ENCODE results near the gene KIFBP.
"Not testable (repeated sequence)": the region's sequence is repeated elsewhere in the genome, so short reads cannot be mapped to it uniquely, and the experiment has no call there.

The KIFBP gene, protein sequence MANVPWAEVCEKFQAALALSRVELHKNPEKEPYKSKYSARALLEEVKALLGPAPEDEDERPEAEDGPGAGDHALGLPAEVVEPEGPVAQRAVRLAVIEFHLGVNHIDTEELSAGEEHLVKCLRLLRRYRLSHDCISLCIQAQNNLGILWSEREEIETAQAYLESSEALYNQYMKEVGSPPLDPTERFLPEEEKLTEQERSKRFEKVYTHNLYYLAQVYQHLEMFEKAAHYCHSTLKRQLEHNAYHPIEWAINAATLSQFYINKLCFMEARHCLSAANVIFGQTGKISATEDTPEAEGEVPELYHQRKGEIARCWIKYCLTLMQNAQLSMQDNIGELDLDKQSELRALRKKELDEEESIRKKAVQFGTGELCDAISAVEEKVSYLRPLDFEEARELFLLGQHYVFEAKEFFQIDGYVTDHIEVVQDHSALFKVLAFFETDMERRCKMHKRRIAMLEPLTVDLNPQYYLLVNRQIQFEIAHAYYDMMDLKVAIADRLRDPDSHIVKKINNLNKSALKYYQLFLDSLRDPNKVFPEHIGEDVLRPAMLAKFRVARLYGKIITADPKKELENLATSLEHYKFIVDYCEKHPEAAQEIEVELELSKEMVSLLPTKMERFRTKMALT

DNA sequence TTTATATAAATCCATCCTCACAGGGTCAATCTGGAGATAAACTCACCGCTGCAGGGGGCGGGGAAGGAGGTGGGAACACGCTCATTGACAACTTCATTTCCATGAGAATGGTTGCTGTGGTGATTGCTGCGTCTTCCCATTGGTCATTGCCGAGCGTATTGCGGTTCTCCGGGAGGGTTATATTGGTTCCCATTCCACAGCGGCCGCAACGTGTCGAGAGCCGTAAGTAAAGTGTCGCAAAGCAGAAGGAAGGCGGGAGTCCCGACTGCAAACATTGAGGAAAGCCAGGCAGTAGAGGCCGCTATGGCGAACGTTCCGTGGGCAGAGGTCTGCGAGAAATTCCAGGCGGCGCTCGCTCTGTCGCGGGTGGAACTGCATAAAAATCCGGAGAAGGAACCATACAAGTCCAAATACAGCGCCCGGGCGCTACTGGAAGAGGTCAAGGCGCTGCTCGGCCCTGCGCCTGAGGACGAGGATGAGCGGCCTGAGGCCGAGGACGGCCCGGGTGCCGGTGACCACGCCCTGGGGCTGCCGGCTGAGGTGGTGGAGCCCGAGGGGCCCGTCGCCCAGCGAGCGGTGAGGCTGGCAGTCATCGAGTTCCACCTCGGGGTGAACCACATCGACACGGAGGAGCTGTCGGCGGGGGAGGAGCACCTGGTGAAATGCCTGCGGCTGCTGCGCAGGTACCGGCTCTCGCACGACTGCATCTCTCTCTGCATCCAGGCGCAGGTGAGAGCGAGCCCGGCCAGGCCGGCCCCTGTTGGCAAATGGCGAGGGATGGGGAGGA lies at the start of gene KIFBP:
Gene KIFBP (plus strand): TSS at position 274 of the 787 bp plus-strand sequence. CDS start 30 bp downstream, at position 304.
- peak; percentile 62 for DNase-seq (ENCODE audit: low read depth, low spot score)

DNA sequence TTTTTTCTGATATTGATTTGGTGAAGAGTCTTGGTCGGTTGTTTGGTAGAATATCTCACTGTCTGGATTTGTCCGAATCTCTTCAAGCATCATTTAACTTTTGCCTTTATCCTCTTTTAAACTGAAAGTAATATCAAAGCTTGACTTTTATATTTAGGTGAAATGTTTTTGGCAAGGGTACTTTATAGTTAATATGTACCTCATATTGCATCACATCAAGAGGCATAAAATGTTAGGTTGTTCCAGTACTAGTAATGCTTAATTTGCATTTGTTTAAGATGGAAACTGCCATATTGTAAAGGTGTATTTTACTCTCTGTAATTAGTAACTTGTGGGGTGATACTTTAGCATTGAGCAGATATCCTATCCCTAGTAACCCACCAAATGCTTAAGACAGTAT lies 49.7 kb upstream of the KIFBP start:
- no peak for DNase-seq (ENCODE audit: low read depth, low spot score)

DNA sequence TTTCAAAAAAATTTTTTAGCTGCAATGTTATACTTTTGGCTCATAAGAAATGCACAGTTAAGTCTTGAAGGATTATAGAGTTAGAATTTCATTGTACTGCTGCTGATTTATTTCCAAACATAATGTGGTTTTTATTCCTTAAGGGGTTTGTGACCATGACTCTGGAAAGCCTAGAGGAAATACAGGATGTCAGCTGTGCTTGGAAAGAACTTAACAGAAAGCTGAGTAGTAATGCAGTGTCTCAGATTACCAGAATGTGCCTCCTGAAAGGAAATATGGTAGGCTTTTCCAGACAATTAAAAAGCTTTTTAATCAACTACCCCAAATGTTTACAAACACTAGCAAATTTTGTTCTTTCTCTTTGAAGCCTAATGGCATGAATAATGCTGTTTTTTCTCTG lies 47.7 kb upstream of the KIFBP start:
- DNase-seq (ENCODE audit: low read depth, low spot score), result not testable (repeated sequence)

DNA sequence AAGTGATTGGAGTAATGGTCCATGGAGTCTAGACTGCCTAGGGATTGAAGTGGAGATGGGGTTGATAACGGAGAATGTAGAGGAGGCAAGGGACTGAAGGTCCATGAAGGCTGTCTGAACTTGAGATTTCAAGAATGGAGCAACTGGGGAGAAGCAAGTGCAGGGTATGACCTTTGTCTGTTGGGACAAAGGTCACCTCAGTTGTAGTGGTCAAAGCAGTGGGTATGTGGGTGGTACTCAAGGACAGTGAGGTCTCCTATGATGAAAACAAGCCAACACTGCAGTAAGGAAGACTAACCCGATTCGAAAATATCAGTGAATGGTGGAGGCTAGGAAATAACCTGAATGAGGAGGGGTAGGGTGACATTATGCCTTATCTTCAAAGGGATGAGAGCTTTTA lies 38.0 kb upstream of the KIFBP start:
- DNase-seq (ENCODE audit: low read depth, low spot score), result no peak

DNA sequence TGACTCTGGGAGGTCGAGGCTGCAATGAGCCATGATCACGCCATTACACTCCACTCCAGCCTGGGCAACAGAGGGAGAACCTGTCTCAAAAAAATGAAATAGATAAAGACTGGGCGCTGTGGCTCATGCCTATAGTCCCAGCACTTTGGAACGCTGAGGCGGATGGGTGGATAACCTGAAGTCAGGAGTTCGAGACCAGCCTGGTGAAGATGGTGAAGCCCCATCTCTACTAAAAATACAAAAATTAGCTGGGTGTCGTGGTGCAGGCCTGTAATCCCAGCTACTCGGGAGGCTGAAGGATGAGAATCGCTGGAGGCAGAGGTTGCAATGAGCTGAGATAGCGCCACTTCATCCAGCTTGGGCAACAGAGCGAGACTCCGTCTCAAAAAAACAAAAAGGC lies 33.7 kb upstream of the KIFBP start:
- no peak for DNase-seq (ENCODE audit: low read depth, low spot score)

DNA sequence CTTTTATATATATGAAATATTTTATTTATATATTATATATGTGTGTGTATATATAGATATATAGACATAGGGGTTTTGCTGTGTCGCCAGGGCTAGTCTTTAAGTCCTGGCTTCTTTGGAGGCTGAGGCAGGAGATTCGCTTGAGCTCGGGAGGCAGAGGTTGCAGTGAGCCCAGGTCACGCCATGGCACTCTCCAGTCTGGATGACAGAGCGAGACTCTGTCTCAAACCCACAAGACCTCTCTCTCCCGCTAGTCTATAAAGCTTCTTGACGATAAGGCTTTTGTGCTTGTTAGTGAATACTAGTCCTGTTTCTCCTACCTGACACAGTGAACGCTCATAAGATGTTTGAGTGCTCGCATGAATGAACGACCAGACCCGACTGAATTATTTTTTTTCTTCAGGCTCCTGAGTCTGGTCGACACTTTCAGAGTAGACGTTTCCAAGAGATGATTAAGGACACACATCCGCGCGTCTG lies 33.2 kb upstream of the KIFBP start:
- no peak for DNase-seq (ENCODE audit: low read depth, low spot score)

DNA sequence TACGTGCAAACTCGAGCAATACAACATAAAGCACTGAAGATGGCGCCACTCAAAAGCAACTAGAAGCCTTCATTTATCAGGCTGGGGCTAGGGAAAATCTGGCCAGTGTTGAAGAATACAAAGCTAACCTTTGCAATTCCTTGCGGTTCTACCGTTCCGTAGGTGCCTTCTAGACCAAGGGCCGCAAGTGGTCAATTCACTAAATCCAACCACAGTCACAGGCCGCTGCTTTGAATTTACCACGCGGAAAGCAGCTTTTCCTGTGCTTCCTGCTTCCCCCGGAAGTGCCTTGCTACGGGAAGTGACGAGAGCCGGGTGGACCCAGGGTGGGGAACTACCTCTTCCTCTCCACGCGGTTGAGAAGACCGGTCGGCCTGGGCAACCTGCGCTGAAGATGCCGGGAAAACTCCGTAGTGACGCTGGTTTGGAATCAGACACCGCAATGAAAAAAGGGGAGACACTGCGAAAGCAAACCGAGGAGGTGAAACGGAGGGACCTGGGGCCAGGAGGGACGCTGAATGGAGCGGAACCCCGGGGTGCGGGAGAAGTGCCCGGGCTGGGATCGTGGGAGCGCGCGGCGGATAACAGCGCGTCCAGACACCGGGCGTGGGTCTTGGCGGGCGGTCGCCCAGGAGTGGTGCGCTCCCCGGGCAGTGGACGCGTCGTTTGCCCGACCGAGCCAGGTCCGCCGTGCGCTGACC lies 32.6 kb upstream of the KIFBP start, which contains the start of gene DDX21:
Gene DDX21 (plus strand): TSS at position 339 of the 701 bp plus-strand sequence. CDS start 56 bp downstream, at position 395.
- peak; percentile 87 for DNase-seq (ENCODE audit: low read depth, low spot score)

DNA sequence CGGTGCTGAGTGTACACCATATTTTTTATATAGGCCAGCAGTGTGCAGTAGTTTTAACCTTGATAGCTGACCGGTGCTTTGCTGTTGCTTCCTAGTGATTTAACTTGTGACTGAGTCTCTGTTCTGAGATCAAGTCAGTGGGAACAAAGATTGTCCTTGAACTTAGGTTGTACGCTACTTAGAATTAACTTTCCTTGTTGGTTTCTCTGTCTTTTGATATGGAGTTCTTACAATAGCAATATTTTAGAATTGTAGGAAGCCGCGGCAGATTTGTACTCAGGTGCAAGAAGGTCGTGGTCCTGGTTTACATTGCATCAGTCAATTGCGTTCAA lies 31.4 kb upstream of the KIFBP start:
- no peak for DNase-seq (ENCODE audit: low read depth, low spot score)

DNA sequence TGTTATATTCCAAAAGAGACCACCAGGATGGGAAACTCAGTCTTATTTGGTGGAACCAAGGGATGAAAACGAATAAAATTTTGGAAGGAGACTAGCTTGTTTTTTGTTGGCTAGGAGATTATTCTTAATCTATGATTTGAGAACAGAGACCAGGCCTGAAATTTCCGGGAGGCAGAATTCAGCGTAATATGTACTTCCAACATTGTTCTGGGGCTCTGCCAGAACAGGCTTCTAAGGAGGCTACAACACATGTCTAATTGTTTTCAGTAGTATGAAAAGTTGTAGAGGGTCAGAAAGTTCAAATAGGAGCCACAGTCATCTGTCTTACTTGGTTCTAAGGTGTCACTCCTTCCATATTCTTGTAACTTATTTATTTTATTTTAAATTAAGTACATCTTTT lies 30.9 kb upstream of the KIFBP start:
- no peak for DNase-seq (ENCODE audit: low read depth, low spot score)

DNA sequence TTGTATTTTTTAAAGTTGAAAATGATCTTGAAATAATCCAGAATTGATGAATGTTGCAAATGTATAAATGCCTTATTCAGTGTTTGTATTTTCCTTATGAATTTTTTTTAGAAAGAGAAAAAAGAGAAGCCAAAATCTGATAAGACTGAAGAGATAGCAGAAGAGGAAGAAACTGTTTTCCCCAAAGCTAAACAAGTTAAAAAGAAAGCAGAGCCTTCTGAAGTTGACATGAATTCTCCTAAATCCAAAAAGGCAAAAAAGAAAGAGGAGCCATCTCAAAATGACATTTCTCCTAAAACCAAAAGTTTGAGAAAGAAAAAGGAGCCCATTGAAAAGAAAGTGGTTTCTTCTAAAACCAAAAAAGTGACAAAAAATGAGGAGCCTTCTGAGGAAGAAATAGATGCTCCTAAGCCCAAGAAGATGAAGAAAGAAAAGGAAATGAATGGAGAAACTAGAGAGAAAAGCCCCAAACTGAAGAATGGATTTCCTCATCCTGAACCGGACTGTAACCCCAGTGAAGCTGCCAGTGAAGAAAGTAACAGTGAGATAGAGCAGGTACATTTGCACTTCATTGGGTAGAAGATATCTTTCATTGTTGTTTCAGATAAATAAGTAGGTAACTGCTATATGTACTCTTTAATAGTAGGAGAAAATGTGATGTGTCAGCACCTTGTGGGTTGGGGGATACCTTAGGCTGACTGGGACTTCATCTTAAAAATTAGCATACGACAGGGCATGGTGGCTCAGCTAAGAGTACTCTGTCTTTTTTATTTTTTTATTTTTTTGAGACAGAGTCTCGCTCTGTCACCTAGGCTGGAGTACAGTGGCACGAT lies 28.7 kb upstream of the KIFBP start:
- DNase-seq (ENCODE audit: low read depth, low spot score), result no peak

DNA sequence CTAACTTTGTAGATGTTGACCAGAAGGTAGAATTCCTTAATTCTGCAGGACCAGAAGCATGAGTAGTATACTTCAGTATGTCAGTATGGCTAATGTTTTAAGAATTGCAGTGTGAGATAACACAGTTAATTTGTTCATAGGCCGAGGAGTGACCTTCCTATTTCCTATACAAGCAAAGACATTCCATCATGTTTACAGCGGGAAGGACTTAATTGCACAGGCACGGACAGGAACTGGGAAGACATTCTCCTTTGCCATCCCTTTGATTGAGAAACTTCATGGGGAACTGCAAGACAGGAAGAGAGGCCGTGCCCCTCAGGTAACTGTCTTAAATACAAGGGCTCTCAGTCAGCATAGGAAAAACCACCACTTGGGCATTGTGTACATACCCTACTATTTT lies 25.5 kb upstream of the KIFBP start:
- DNase-seq (ENCODE audit: low read depth, low spot score), result no peak

DNA sequence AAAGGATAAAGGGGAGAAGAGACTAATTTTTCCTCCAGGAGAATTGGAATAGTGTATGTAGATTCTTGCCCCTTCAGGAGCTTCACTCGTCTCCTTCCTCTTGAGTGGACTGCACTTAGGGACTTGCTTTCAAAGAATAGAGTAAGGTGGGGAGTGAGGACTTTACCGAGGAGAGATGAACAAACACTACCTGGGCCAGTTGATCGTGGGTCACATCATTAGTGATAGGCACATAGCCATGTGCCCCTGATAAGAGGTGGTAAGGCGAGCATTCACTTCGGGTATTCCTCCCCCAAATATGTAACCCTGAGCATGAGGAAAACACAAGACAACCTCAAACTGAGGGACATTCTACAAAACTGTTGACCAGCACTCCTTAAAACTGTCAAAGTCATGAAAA lies 14.6 kb upstream of the KIFBP start:
- no peak for DNase-seq (ENCODE audit: low read depth, low spot score)

DNA sequence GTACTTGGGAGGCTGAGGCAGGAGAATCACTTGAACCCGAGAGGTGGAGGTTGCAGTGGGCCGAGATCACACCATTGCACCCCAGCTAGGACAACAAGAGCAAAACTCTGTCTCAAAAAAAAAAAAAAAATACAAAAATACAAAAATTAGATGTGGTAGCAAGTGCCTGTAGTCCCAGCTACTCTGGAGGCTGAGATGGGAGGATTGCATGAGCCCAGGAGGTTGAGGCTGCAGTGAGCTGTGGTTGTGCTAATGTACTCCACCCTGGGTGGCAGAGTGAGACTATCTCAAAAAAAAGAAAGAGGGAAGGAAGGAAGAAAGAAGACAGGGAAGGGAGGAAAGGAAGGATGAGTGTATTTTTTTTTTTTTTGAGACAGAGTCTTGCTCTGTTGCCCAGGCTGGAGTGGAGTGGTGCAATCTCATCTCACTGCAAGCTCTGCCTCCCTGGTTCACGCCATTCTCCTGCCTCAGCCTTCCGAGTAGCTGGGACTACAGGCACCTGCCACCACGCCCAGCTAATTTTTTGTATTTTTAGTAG lies 12.6 kb upstream of the KIFBP start:
- not testable (repeated sequence) for DNase-seq (ENCODE audit: low read depth, low spot score)

DNA sequence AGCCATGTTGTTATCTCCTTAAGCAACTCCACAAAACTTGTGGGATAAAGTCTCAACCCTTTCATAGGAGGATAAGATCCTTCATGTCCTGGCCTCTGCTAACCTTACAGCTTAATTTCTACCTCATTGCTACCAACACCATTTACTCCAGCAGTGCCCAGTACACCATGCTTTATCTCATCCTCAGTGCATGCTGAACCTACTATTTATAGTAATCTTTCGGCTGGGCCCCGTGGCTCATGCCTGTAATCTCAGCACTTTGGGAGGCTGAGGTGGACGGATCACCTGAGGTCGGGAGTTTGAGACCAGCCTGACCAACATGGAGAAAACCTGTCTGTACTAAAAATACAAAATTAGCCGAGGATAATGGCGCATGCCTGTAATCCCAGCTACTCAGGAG lies 8.9 kb upstream of the KIFBP start:
- not testable (repeated sequence) for DNase-seq (ENCODE audit: low read depth, low spot score)

DNA sequence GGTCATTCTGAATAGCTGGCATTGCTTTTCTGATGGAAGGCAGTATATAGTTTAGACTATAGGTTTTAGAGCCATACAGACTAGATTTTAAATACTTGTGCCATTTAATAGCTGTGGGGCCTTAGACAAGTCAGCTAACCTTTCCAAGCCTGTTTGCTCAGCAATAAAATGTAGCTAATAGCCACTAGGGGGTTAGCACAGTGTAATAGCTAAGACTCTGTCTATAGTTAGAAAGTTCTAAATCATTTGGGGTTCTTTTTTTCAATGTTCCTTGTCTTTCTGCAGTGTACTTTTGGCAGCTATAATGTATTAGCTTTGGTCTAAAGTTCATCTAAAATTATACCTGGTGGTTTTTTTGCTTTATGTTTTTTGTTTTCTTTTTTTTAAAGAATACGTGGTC lies 7.5 kb upstream of the KIFBP start:
- no peak for DNase-seq (ENCODE audit: low read depth, low spot score)

DNA sequence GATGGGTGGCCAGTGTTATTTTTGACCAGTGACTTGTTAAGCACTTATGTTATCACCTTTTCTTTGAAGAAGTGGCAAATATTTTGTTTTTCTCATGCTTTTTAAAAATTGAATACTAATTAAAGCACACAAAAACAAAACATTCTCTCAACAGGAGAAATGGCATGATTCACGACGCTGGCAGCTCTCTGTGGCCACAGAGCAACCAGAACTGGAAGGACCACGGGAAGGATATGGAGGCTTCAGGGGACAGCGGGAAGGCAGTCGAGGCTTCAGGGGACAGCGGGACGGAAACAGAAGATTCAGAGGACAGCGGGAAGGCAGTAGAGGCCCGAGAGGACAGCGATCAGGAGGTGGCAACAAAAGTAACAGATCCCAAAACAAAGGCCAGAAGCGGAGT lies 6.2 kb upstream of the KIFBP start:
- DNase-seq (ENCODE audit: low read depth, low spot score), result no peak

DNA sequence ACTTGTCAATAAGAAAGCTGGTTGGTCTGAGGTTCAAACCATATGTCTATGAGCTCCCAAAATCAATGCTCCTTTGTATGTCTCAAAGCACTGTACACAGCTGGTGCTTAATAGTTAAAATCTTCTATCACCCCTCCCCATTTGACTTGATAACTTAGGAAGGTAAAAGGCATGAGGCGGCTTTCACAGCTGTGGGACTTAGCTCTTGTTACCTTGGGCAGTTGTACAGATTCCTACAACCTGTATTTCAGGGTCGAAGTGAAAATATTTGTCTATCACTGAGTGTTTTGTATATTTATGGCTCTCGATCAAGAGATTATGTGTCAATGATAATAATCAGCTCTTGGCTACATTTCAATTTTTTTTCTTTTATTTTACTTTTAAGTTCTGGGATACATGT lies 992 bp upstream of the KIFBP start:
- no peak for DNase-seq (ENCODE audit: low read depth, low spot score)

DNA sequence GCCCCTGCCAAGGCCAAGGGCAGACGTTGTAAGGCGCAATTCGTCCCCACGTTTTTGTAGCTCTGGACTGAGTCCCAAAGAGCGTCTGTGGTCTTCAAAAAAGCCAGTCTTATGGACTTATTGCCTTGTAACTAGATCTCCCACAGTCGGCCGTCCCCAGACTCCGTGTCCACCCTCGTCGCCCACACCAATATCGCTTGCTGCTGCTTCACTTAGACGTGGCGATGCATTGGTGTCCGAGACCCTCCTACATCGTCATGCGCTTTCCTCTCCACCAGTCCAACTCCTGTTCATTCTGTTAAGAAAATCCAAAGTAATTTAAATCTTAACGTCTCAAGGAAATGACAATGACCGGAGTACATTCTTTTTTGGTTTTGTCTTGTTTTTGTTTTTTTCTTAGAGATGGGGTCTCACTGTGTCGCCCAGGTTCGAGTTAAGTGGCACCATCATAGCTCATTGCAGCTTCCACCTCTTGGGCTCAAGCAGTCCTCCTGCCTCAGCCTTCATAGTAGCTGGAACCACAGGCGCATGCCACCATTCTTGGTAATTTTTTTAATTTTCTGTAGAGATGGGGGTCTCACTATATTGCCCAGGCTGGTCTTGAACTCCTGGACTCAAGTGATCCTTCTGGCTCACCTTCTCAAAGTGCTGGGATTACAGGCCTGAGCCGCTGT lies 851 bp downstream of the KIFBP start:
- DNase-seq (ENCODE audit: low read depth, low spot score), result no peak

DNA sequence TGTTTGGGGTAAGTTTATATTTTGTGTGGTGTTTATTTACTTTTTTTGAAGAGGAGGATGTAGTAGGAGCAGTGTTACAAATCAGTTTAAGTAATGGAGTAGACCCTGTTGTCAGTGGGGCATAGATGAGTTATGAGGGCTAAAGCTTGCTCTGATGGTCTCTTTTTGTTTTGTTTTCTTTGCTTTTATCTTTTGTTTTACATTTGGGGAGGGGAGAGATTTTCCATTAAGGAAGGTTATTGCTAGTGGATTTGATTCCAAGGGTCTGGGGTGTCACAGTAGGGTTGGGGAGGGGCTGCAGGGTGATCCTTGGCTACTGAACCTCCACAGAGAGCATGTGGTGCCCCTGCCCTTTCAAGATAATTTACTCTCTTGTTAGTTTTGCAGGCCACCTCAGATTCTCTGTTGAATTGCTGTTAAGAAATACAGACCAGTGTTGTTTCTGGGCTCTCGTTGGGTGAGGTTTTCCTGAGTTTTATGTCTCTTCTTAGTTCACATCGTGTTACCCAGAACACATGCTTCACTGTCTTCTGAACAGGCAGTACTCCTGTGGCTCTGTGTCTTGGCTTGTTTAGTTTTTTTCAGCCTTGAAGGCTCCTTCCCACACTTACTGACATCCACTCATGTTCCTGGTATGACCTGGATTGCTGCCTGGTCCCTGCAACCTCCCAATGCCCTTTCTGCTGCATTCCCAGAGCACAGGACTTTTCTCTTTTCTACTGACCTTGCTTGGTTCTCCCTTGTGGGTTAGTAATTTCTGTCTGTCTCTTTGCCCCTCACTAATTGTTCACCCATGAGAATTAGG lies 4.2 kb downstream of the KIFBP start:
- no peak for DNase-seq (ENCODE audit: low read depth, low spot score)
